HUES6 (cell line): Measurements from ENCODE around the gene FLYWCH1.
"Not testable (repeated sequence)": the region's sequence is repeated elsewhere in the genome, so short reads cannot be mapped to it uniquely, and the experiment has no call there.

Experiments
- H3K27ac ChIP-seq: 2 replicates; pipeline ENCODE4 v1.7.0; 2013; ENCODE audit warnings: low read depth, mild to moderate bottlenecking, low read length, inconsistent platforms
- H3K27me3 ChIP-seq: 2 replicates; pipeline ENCODE4 v1.6.1; 2013; ENCODE audit warnings: low read length; ENCODE audit not compliant: control insufficient read depth, insufficient read depth
- H3K36me3 ChIP-seq: 2 replicates; pipeline ENCODE4 v1.6.1; 2013; ENCODE audit warnings: low read length; ENCODE audit not compliant: control insufficient read depth, insufficient read depth
- H3K4me1 ChIP-seq: 2 replicates; pipeline ENCODE4 v1.6.1; 2013; ENCODE audit warnings: low read length; ENCODE audit not compliant: control insufficient read depth, insufficient read depth
- H3K4me3 ChIP-seq: 2 replicates; pipeline ENCODE4 v1.5.1; 2013; ENCODE audit warnings: low read depth, low read length
- H3K9ac ChIP-seq: one replicate; pipeline ENCODE4 v1.6.1; 2013; ENCODE audit warnings: mild to moderate bottlenecking, low read length
- H3K9me3 ChIP-seq: 2 replicates; pipeline ENCODE4 v1.6.1; 2013; ENCODE audit warnings: low read depth, low read length; ENCODE audit not compliant: control insufficient read depth, insufficient read depth

Gene FLYWCH1

DNA sequence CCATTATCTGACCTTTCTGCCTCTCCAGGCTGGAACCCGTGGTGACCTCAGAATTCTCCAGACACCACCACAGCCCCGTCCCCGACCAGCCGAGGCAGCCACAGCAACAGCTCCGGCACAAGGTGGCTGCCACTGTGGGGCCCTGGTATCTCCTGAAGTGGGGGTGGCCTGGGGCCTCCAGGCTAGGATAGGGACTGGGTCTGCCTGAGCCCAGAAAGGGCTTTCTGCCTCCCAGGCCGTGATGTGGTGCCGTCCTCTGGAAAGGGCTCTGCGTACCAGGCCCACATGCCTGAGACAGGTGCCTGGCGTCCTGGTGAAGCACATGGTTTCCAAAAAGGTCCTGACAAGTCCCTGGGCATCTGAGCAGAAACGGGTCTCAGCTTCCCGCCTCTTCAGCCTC, 17.1 kb downstream of the FLYWCH1 start:
- H3K4me3 ChIP-seq = no peak overlapping the region
- H3K4me1 ChIP-seq = 0 out of 2 replicates have a peak, but pooled peaks cover 14% of the 10 kb centered on the region
- no peaks in the 10 kb centered on the region for H3K27me3 ChIP-seq
- no peak overlapping the region for H3K9ac ChIP-seq
- no peaks in the 10 kb centered on the region for H3K9me3 ChIP-seq
- no peak overlapping the region for H3K27ac ChIP-seq
- peaks cover 14% of the 10 kb centered on the region for H3K36me3 ChIP-seq

DNA sequence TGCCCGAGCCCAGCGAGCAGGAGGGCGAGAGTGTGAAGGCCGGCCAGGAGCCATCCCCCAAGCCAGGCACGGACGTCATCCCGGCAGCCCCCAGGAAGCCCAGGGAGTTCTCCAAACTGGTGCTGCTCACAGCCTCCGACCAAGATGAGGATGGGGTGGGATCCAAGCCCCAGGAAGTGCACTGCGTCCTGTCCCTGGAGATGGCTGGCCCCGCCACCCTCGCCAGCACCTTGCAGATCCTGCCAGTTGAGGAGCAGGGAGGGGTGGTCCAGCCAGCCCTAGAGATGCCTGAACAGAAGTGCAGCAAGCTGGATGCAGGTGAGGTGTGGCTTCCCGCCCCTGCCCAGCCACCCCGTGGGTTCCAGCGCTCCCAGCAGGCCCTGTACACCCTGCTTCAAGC, 18.0 kb downstream of the FLYWCH1 start:
- H3K27ac ChIP-seq = no peak overlapping the region
- no peaks in the 10 kb centered on the region for H3K27me3 ChIP-seq
- H3K9me3 ChIP-seq = no peaks in the 10 kb centered on the region
- H3K4me3 ChIP-seq = no peak overlapping the region
- peaks cover 22% of the 10 kb centered on the region for H3K36me3 ChIP-seq
- H3K4me1 ChIP-seq = 0 out of 2 replicates have a peak, but pooled peaks cover 14% of the 10 kb centered on the region
- no peak overlapping the region for H3K9ac ChIP-seq

DNA sequence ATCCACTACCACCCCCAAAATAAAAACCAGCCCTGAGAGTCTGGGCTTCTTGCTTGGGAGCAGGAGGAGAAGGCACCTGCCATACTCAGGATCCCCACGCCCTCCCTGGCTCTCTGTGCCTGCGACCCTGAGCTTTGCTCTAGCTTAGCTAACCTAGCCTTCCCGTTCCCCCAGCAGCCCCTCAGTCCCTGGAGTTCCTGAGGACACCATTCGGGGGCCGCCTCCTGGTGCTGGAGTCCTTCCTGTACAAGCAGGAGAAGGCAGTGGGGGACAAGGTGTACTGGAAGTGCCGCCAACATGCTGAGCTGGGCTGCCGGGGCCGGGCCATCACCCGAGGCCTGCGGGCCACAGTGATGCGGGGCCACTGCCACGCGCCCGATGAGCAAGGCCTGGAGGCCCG, 18.5 kb downstream of the FLYWCH1 start:
- H3K9ac ChIP-seq = no peak overlapping the region
- H3K9me3 ChIP-seq = no peaks in the 10 kb centered on the region
- 0 out of 2 replicates have a peak, but pooled peaks cover 8% of the 10 kb centered on the region for H3K4me1 ChIP-seq
- H3K36me3 ChIP-seq = peaks cover 23% of the 10 kb centered on the region
- H3K4me3 ChIP-seq = no peak overlapping the region
- no peaks in the 10 kb centered on the region for H3K27me3 ChIP-seq
- H3K27ac ChIP-seq = no peak overlapping the region

DNA sequence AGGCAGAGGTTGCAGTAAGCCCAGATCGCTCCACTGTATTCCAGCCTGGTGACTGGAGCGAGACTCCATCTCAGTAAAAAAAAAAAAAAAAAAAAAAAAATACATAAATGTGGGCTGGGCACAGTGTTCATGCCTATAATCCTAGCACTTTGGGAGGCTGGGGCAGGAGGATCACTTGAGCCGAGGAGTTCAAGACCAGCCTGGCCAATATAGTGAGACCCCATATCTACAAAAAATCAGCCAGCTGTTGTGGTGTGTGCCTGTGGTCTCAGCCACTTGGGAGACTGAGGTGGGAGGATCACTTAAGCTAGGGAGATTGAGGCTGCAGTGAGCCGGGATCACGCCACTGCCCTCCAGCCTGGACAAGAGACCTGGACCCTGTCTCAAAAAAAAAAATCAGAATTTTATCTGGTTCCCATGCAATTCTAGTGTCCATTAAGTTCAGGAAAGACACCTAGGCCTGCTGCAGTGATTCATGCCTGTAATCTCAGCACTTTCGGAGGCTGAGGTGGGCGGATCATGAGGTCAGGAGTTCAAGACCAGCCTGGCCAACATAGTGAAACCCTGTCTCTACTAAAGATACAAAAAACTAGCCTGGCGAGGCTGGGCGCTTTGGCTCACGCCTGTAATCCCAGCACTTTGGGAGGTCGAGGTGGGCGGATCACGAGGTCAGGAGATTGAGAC, 19.6 kb downstream of the FLYWCH1 start:
- H3K27ac ChIP-seq, H3K9ac ChIP-seq, H3K4me3 ChIP-seq, H3K27me3 ChIP-seq, H3K9me3 ChIP-seq, H3K4me1 ChIP-seq: not testable (repeated sequence)
- H3K36me3 ChIP-seq = peaks cover 23% of the 10 kb centered on the region

DNA sequence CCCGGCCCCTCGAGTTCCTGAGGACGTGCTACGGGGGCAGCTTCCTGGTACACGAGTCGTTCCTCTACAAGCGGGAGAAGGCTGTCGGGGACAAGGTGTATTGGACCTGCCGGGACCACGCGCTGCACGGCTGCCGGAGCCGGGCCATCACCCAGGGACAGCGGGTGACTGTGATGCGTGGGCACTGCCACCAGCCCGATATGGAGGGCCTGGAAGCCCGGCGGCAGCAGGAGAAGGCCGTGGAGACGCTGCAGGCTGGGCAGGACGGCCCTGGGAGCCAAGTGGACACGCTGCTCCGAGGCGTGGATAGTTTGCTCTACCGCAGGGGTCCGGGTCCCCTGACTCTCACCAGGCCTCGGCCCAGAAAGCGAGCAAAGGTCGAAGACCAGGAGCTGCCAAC, 21.4 kb downstream of the FLYWCH1 start:
- H3K27me3 ChIP-seq = no peaks in the 10 kb centered on the region
- no peaks in the 10 kb centered on the region for H3K9me3 ChIP-seq
- H3K9ac ChIP-seq = no peak overlapping the region
- H3K4me1 ChIP-seq = no peaks in the 10 kb centered on the region
- H3K27ac ChIP-seq = no peak overlapping the region
- H3K4me3 ChIP-seq = no peak overlapping the region
- peaks cover 39% of the 10 kb centered on the region for H3K36me3 ChIP-seq

DNA sequence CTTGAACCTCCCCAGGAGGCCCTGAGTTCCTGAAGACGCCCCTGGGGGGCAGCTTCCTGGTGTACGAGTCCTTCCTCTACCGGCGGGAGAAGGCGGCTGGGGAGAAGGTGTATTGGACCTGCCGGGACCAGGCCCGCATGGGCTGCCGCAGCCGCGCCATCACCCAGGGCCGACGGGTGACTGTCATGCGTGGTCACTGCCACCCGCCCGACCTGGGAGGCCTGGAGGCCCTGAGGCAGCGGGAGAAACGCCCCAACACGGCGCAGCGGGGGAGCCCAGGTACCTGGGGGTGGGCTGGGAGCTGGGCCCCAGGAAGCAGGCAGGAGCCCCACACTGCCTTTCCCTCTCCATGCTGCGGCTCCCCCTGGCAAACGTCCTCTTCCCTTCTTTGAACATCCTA, 22.0 kb downstream of the FLYWCH1 start:
- H3K4me3 ChIP-seq = no peak overlapping the region
- no peak overlapping the region for H3K9ac ChIP-seq
- H3K27ac ChIP-seq = no peak overlapping the region
- no peaks in the 10 kb centered on the region for H3K9me3 ChIP-seq
- no peaks in the 10 kb centered on the region for H3K4me1 ChIP-seq
- no peaks in the 10 kb centered on the region for H3K27me3 ChIP-seq
- peaks cover 41% of the 10 kb centered on the region for H3K36me3 ChIP-seq

DNA sequence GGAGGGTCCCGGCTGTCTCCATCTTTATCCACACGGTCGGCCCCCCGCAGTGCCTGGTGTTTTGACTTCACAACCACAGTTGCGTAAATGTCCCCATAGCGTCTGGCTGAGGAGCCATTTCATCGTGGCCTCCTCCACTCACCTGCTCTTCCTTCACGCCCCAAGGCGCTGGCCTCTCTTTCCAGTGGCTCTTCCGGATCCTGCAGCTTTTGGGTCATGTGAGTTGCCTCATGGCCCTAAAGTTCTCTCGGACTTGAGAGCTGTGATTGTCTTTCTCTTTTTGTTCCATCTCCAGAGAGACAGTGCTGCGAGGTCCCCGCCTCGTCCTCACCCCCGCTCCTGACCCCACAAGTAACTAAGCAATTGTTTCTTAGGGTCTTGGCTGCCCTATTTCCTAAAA, 22.7 kb downstream of the FLYWCH1 start:
- H3K4me1 ChIP-seq = no peaks in the 10 kb centered on the region

DNA sequence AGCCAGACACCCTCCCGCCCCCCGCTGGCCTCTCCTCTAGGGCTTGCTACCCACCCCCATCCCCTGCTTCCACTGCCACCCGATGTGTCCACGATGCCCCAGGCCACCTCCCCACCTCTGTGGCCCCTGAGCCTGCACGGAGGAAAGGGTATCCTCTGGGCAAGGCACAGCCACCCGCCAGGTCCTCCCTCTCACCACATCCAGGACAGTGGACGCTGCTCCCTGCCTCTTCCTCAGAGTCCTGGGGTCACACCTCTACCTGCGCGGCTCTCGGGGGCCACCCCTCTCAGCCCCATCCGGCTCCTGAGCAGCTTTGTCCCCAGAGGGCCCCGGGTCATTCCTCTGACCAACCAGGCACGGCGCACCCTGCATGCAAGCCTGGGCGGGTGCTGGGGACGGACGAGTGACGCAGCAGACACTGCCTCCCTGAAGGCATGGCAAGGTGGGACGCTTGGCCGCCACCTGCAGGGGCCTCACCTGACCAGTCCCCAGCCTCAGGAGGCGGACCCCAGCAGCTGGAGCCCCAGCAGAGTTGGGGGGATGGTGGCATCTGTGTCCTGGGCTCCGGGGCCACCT, 24.8 kb downstream of the FLYWCH1 start:
- H3K9ac ChIP-seq = no peak overlapping the region
- no peaks in the 10 kb centered on the region for H3K4me1 ChIP-seq
- no peak overlapping the region for H3K27ac ChIP-seq
- no peaks in the 10 kb centered on the region for H3K9me3 ChIP-seq
- peaks cover 60% of the 10 kb centered on the region for H3K36me3 ChIP-seq
- H3K4me3 ChIP-seq = no peak overlapping the region
- no peaks in the 10 kb centered on the region for H3K27me3 ChIP-seq

More for the DNA sequence above, 22.7 kb downstream of the FLYWCH1 start:
- Histone ChIP-seq H3K9ac (no peak overlapping the region), H3K27me3 (no peaks in the 10 kb centered on the region), H3K27ac (no peak overlapping the region), H3K9me3 (no peaks in the 10 kb centered on the region), H3K36me3 (peaks cover 47% of the 10 kb centered on the region), H3K4me3 (no peak overlapping the region)

DNA sequence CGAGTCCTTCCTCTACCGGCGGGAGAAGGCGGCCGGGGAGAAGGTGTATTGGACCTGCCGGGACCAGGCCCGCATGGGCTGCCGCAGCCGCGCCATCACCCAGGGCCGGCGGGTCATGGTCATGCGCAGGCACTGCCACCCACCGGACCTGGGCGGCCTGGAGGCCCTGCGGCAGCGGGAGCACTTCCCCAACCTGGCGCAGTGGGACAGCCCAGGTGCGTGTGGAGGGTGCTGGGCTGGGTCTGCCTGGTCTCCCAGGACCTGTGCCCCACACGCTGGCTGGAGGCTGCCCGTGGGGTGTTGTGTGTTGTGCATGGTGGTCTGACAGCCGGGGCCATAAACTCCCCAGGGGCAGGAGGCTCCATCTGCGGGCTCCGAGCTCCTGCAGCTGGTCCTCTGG, 25.4 kb downstream of the FLYWCH1 start:
- Histone ChIP-seq H3K36me3 (peaks cover 61% of the 10 kb centered on the region), H3K27ac (no peak overlapping the region)

DNA sequence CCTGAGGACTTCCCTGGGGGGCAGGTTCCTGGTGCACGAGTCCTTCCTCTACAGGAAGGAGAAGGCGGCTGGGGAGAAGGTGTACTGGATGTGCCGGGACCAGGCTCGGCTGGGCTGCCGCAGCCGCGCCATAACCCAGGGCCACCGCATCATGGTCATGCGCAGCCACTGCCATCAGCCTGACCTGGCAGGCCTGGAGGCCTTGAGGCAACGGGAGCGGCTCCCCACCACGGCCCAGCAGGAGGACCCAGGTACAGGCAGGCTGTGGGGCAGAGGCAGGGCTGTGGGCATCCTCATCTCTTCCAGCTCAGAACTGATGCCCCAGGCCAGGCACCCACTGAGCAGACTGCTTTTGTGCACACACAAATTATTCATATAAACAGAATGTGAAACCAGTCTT, 26.5 kb downstream of the FLYWCH1 start:
- no peaks in the 10 kb centered on the region for H3K9me3 ChIP-seq
- no peak overlapping the region for H3K9ac ChIP-seq
- H3K36me3 ChIP-seq = peaks cover 64% of the 10 kb centered on the region
- no peaks in the 10 kb centered on the region for H3K4me1 ChIP-seq
- no peak overlapping the region for H3K4me3 ChIP-seq
- H3K27me3 ChIP-seq = no peaks in the 10 kb centered on the region
- H3K27ac ChIP-seq = no peak overlapping the region

More for the DNA sequence above, 25.4 kb downstream of the FLYWCH1 start:
- H3K9me3 ChIP-seq = no peaks in the 10 kb centered on the region
- H3K4me3 ChIP-seq = no peak overlapping the region
- H3K9ac ChIP-seq = no peak overlapping the region
- no peaks in the 10 kb centered on the region for H3K27me3 ChIP-seq
- H3K4me1 ChIP-seq = no peaks in the 10 kb centered on the region

DNA sequence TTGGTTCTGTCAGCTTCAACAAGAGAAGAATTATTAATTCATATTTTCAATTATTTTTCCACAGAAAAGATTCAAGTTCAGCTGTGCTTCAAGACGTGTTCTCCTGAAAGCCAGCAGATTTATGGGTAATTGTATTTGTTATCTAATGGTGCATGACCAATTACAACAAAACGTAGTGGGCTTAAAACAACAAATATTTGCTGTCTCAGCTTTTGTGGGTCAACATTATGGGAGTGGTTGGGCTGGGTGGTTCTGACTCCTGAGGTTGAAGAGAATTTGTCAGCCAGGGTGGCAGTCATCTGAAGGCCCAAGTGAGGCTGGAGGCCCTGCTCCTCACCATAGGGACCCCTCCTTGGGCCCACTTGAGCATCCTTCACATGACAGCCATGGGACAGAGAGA, 28.2 kb downstream of the FLYWCH1 start:
- peaks cover 58% of the 10 kb centered on the region for H3K36me3 ChIP-seq
- H3K9ac ChIP-seq = no peak overlapping the region
- no peaks in the 10 kb centered on the region for H3K27me3 ChIP-seq
- no peaks in the 10 kb centered on the region for H3K9me3 ChIP-seq
- no peak overlapping the region for H3K27ac ChIP-seq
- H3K4me1 ChIP-seq = no peaks in the 10 kb centered on the region
- no peak overlapping the region for H3K4me3 ChIP-seq
